ENCODE measurements around the gene AIF1L.

AIF1L gene

DNA sequence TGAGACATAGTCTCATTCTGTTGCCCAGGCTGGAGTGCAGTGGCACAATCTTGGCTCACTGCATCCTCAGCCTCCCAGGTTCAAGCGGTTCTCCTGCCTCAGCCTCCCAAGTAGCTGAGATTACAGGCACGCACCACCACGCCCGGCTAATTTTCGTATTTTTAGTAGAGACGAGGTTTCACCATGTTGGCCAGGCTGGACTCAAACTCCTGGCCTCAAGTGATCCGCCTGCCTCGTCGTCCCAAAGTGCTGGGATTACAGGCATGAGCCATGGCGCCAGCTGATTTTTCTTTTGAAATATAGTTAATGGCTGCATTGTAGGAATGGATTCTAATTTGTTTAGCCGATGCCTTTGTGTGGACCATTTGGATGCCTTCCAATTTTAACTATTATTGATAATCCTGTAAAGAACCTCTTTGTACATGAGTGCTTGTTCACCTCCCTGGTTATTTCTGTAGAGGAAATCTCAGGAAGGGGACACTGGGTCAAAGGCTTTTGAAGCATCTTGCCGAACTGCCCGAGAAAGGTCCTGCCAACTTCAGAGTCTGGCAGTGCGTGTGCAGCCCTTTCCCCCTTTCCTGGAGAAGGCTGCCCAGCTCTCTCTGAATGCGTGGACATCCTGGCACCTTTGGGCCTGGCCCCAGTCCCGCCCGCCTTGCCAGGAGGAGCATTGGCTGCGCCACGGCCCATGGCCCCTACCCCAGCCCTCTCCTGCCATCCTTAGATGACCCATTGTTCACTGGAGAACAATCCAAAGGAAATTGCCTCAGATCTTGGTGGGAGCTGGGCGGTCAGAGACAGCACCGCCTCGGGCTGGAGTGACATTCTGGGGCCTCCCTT lies 20.2 kb downstream of the AIF1L start:
- DNase-seq (ENCODE audit: low spot score), result no peak
- POLR2A ChIA-PET (ENCODE audit: low non-redundant PET), result no interaction called here
- H3K27ac ChIP-seq, result no peak overlapping the region
- TF ChIP-seq, protein P1, sequence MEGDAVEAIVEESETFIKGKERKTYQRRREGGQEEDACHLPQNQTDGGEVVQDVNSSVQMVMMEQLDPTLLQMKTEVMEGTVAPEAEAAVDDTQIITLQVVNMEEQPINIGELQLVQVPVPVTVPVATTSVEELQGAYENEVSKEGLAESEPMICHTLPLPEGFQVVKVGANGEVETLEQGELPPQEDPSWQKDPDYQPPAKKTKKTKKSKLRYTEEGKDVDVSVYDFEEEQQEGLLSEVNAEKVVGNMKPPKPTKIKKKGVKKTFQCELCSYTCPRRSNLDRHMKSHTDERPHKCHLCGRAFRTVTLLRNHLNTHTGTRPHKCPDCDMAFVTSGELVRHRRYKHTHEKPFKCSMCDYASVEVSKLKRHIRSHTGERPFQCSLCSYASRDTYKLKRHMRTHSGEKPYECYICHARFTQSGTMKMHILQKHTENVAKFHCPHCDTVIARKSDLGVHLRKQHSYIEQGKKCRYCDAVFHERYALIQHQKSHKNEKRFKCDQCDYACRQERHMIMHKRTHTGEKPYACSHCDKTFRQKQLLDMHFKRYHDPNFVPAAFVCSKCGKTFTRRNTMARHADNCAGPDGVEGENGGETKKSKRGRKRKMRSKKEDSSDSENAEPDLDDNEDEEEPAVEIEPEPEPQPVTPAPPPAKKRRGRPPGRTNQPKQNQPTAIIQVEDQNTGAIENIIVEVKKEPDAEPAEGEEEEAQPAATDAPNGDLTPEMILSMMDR (conservative IDR thresholded peaks at IDR 0.05; ENCODE audit: low read depth), result no peak
- CTCF ChIA-PET, result interaction anchor here (0.6 kb wide), 1 partner anchor 7 kb away, joined by 3 read pairs; no protein-coding TSS in a partner anchor

GRCh38 chr9:131117121-131117761 lies 20.9 kb downstream of the AIF1L start:
- CTCF ChIA-PET, result no interaction called here
- TF ChIP-seq, protein P1 (conservative IDR thresholded peaks at IDR 0.05; ENCODE audit: low read depth), result no peak
- POLR2A ChIA-PET (ENCODE audit: low non-redundant PET), result no interaction called here
- no peak overlapping the region for H3K27ac ChIP-seq
- no peak for DNase-seq (ENCODE audit: low spot score)

GRCh38 chr9:131117762-131118145 lies 21.4 kb downstream of the AIF1L start:
- TF ChIP-seq, protein P1 (conservative IDR thresholded peaks at IDR 0.05; ENCODE audit: low read depth), result no peak
- POLR2A ChIA-PET (ENCODE audit: low non-redundant PET), result no interaction called here
- H3K27ac ChIP-seq, result no peak overlapping the region
- no peak for DNase-seq (ENCODE audit: low spot score)
- CTCF ChIA-PET, result no interaction called here

DNA sequence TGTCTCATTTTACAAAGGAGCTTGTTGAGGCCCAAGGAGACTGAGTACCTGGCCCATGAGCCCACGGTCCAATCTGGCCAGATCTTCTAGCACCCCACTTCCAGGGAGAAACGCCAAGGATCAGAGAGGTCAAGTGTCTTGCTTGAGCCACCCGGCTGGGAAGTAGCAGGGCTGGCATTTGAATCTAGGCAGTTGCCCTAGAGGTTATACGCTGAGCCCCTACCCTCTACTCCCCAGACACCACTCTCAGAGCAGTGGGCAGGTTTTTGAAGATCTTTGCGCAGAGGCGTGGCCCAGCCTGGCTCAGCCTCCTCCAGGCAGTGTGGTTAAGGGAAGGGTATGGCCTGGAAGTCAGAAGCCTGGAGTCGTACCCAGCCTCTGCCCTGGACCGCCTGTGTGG lies 23.3 kb downstream of the AIF1L start:
- ChIA-PET POLR2A (ENCODE audit: low non-redundant PET) (no interaction called here), CTCF (interaction anchor here (1.0 kb wide), 1 partner anchor 217 kb away, joined by 6 read pairs; no protein-coding TSS in a partner anchor)
- TF ChIP-seq, protein P1 (conservative IDR thresholded peaks at IDR 0.05; ENCODE audit: low read depth), result no peak

GRCh38 chr9:131120620-131121228 lies 24.4 kb downstream of the AIF1L start:
- POLR2A ChIA-PET (ENCODE audit: low non-redundant PET), result no interaction called here
- CTCF ChIA-PET, result no interaction called here
- TF ChIP-seq, protein P1 (conservative IDR thresholded peaks at IDR 0.05; ENCODE audit: low read depth), result no peak
- H3K27ac ChIP-seq, result no peak overlapping the region
- DNase-seq (ENCODE audit: low spot score), result no peak

More for the DNA sequence above, 23.3 kb downstream of the AIF1L start:
- no peak overlapping the region for H3K27ac ChIP-seq
- no peak for DNase-seq (ENCODE audit: low spot score)

DNA sequence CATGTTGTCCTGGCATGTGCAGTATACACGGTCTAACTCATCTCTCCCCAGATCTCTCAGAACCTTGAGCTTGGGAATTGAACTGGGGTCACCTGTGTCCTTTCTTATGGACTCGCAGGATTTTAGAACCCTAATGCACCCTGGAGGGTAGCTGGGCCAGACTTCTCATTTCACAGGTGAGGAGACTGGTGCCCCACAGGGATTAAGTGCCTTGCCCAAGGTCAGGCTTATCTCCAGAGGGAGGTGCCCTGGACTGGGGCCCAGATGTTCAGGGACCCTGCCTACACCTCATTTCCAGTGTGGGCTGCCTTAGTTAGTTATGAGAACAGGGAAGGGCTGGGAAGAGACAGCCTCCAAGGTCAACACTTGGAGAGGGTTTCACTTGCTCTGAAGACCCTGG lies 25.0 kb downstream of the AIF1L start:
- ChIA-PET CTCF (no interaction called here), POLR2A (ENCODE audit: low non-redundant PET) (no interaction called here)
- H3K27ac ChIP-seq, result no peak overlapping the region
- no peak for DNase-seq (ENCODE audit: low spot score)
- TF ChIP-seq, protein P1 (conservative IDR thresholded peaks at IDR 0.05; ENCODE audit: low read depth), result no peak

Data from RWPE1 (cell line).